Loucy (cell line): ENCODE data around the gene IER2.

Source experiments
- H2AFZ ChIP-seq: fragments of 200-600 bp; sonication (generic); 2 replicates; pipeline ENCODE4 v1.6.0; 2016; ENCODE audit warnings: antibody characterized with exemption, mild to moderate bottlenecking, low read length, moderate library complexity
- H3F3A ChIP-seq: fragments of 200-600 bp; 2 replicates; pipeline ENCODE4 v1.6.0; 2016; ENCODE audit warnings: antibody characterized with exemption, low read depth, mild to moderate bottlenecking
- H3K27me3 ChIP-seq: fragments of 200-600 bp; sonication (generic); 2 replicates; pipeline ENCODE4 v1.6.1; 2014; ENCODE audit warnings: low read length, mild to moderate bottlenecking; ENCODE audit not compliant: insufficient read depth, poor library complexity, severe bottlenecking
- H3K36me3 ChIP-seq: fragments of 200-600 bp; sonication (generic); 2 replicates; pipeline ENCODE4 v1.6.1; 2016; ENCODE audit warnings: low read length; ENCODE audit not compliant: insufficient read depth
- H3K4me1 ChIP-seq: fragments of 200-600 bp; sonication (generic); 2 replicates; pipeline ENCODE4 v1.5.1; 2014; ENCODE audit warnings: low read length, mild to moderate bottlenecking; ENCODE audit not compliant: insufficient read depth, poor library complexity, severe bottlenecking
- H3K4me2 ChIP-seq: fragments of 200-600 bp; sonication (generic); 2 replicates; pipeline ENCODE4 v1.6.0; 2014; ENCODE audit warnings: antibody characterized with exemption, low read length, low read depth, mild to moderate bottlenecking; ENCODE audit not compliant: poor library complexity, severe bottlenecking
- H3K4me3 ChIP-seq: fragments of 200-600 bp; sonication (generic); 2 replicates; pipeline ENCODE4 v1.5.1; 2014; ENCODE audit warnings: low read length, mild to moderate bottlenecking, mixed read lengths; ENCODE audit not compliant: poor library complexity, severe bottlenecking
- H3K79me2 ChIP-seq: fragments of 200-600 bp; sonication (generic); 2 replicates; pipeline ENCODE4 v1.6.1; 2014; ENCODE audit warnings: low read length; ENCODE audit not compliant: insufficient read depth
- H3K9ac ChIP-seq: fragments of 200-600 bp; sonication (generic); 2 replicates; pipeline ENCODE4 v1.6.0; 2014; ENCODE audit warnings: mild to moderate bottlenecking, low read depth, low read length, moderate library complexity; ENCODE audit not compliant: poor library complexity, severe bottlenecking
- H3K9me2 ChIP-seq: fragments of 200-600 bp; sonication (generic); replicated peaks from 2 replicates; pipeline ENCODE4 v1.6.1; 2016; ENCODE audit warnings: low read depth, low read length, mixed read lengths
- H3K9me3 ChIP-seq: fragments of 200-600 bp; sonication (generic); 2 replicates; pipeline ENCODE4 v1.6.1; 2014; ENCODE audit warnings: mild to moderate bottlenecking, antibody characterized with exemption, low read length, low read depth; ENCODE audit not compliant: insufficient read depth
- H4K20me1 ChIP-seq: fragments of 200-600 bp; sonication (generic); 2 replicates; pipeline ENCODE4 v1.6.0; 2014; ENCODE audit warnings: antibody characterized with exemption, low read length, mild to moderate bottlenecking; ENCODE audit not compliant: insufficient read depth, poor library complexity, severe bottlenecking
- CTCF ChIP-seq: fragments of 200-600 bp; sonication (generic); conservative IDR thresholded peaks from 2 replicates; pipeline ENCODE4 v1.5.1; 2014; ENCODE audit warnings: mild to moderate bottlenecking, antibody characterized with exemption, low read length
- EZH2phosphoT487 ChIP-seq: fragments of 200-600 bp; IDR thresholded peaks from 2 replicates; pipeline ENCODE4 v1.6.1; 2018; ENCODE audit warnings: antibody characterized with exemption, mild to moderate bottlenecking, moderate library complexity, borderline replicate concordance

The IER2 gene

GRCh38 chr19:13187419-13187818, 37.2 kb downstream of the IER2 start:
- Histone ChIP-seq H3K4me2 (no peak overlapping the region), H2AFZ (no peak overlapping the region), H3K4me1 (peaks cover 3% of the 10 kb centered on the region), H3K9me3 (no peaks in the 10 kb centered on the region), H3K9ac (no peak overlapping the region), H3K9me2 (no peaks in the 10 kb centered on the region), H3K4me3 (no peak overlapping the region), H3K79me2 (no peaks in the 10 kb centered on the region), H3F3A (no peaks in the 10 kb centered on the region), H3K36me3 (no peaks in the 10 kb centered on the region), H4K20me1 (no peaks in the 10 kb centered on the region), H3K27me3 (no peaks in the 10 kb centered on the region)
- TF ChIP-seq EZH2phosphoT487 (no peak), CTCF (no peak)

- H3K9me2 ChIP-seq: no peaks in the 10 kb centered on the region
- no peak overlapping the region for H2AFZ ChIP-seq
- peaks cover 3% of the 10 kb centered on the region for H3K4me1 ChIP-seq
- TF ChIP-seq CTCF: no peak
- TF ChIP-seq EZH2phosphoT487: no peak
- H3K9ac ChIP-seq: no peak overlapping the region
- no peaks in the 10 kb centered on the region for H3K27me3 ChIP-seq
- H3K79me2 ChIP-seq: no peaks in the 10 kb centered on the region
- H3K9me3 ChIP-seq: no peaks in the 10 kb centered on the region
- H3K4me2 ChIP-seq: no peak overlapping the region
- no peaks in the 10 kb centered on the region for H3K36me3 ChIP-seq
- H3F3A ChIP-seq: no peaks in the 10 kb centered on the region
- no peak overlapping the region for H3K4me3 ChIP-seq
- no peaks in the 10 kb centered on the region for H4K20me1 ChIP-seq
Observed at GRCh38 chr19:13189600-13189999, 39.4 kb downstream of the IER2 start.

GRCh38 chr19:13190781-13191540, 40.8 kb downstream of the IER2 start:
- no peak for TF ChIP-seq CTCF
- no peak overlapping the region for H3K4me3 ChIP-seq
- no peak overlapping the region for H3K4me2 ChIP-seq
- no peaks in the 10 kb centered on the region for H3K27me3 ChIP-seq
- no peaks in the 10 kb centered on the region for H3K9me3 ChIP-seq
- H3K4me1 ChIP-seq: peaks cover 3% of the 10 kb centered on the region
- H2AFZ ChIP-seq: no peak overlapping the region
- H3K36me3 ChIP-seq: no peaks in the 10 kb centered on the region
- no peaks in the 10 kb centered on the region for H3F3A ChIP-seq
- H3K9ac ChIP-seq: no peak overlapping the region
- H4K20me1 ChIP-seq: no peaks in the 10 kb centered on the region
- H3K9me2 ChIP-seq: no peaks in the 10 kb centered on the region
- H3K79me2 ChIP-seq: no peaks in the 10 kb centered on the region
